NCI-H1694 treated with DMSO at 0.1 percent for 48 hours (cell line): ENCODE measurements around the gene CAV3.

Source experiments
- DNase-seq: peaks from one replicate; lab custom pipeline; 2025; lab: John Stamatoyannopoulos, UW

CAV3 gene

GRCh38 chr3:8736436-8736835 lies 2.8 kb downstream of the CAV3 start:
- no peak for DNase-seq

DNA sequence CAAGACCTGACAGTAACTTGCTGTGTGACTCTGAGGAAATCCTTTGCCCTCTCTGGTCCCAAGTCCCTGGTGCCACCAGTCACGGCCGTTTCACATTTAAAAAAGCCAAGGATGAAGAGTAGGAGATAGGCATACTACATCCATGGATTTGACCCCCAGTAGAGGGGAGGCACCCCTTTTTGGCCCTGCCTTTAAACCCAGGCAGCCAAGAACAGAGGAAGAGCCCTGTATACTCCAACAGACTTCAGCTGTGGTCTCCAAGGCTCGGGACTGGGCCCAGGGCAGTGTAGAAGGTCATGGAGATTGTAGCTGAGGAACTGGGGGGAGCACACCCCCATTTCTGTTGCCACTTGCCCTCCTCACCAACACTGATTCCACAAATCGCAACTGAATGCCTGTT lies 3.7 kb downstream of the CAV3 start:
- DNase-seq: no peak

DNA sequence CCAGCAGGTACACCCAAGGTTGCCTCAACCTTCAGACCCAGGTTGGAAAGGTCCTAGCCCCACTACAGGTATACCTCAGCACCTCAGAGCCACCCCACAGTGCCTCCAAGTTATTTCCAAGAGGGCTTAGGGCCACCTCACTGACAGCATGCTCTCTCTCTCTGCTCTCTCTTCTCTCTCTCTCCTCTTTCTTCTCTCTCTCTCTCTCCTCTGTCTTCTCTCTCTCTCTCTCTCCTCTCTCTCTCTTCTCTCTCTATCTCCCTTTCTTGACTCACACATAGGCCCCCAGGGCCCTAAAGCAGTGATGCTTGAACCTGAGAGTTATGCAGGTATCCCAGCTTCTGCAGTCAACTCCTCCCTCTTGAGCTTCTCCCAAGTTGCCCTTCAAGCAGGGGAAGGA lies 4.2 kb downstream of the CAV3 start:
- no peak for DNase-seq

- DNase-seq: no peak
These were observed 5.0 kb downstream of the CAV3 start for GRCh38 chr3:8738639-8739038.

- DNase-seq: no peak
These were observed 6.3 kb downstream of the CAV3 start for GRCh38 chr3:8739757-8740504.

- no peak for DNase-seq
These were observed 8.1 kb downstream of the CAV3 start for GRCh38 chr3:8741581-8742261.

GRCh38 chr3:8743021-8743601 lies 9.5 kb downstream of the CAV3 start:
- no peak for DNase-seq

DNA sequence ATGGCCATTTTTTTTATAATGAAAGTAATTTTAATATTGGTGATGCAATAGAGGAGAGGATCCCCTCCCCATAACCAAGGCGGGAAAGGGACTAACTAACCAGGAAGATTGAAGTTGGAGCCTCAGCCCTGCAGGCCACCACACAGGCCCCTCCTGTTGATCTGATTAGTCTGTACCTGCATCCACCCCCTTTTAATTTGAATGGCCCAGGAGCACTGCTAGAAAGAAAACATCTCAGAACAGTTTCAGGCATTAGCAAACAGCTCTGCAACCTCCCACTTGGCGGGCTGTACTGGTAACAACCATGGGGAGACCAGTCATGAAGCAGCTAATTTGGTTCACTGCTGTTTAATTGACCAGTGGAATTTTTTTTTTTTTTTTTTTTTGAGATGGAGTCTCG lies 10.3 kb downstream of the CAV3 start:
- no peak for DNase-seq

DNA sequence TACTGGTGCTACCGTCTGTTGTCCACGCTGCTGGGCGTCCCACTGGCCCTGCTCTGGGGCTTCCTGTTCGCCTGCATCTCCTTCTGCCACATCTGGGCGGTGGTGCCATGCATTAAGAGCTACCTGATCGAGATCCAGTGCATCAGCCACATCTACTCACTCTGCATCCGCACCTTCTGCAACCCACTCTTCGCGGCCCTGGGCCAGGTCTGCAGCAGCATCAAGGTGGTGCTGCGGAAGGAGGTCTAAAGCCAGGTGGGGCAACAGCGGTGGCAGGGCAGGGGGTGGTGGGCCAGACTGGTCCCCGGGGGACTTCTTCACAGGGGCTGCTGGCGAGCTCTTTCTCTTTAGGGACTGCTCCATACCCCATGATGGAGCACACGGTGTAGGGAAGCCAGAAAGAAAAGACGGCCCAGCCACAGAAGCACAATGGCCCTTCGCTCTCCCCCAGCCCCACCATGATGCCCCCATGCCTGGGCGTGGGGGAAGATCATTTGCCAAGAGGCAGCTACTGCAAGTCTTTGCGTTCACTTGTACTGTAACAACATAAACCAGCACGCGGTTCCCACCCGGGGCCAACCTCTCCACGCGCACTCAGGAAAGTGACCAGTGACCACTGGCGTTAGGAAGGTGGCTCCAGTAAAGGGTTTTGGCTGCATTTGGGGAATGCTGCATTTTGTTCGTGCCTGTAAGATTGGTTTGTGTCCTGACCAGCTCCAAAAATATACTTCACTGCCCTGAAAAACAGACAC lies 12.2 kb downstream of the CAV3 start:
- DNase-seq: no peak

- no peak for DNase-seq
These were observed 13.3 kb downstream of the CAV3 start for GRCh38 chr3:8746780-8747345.

DNA sequence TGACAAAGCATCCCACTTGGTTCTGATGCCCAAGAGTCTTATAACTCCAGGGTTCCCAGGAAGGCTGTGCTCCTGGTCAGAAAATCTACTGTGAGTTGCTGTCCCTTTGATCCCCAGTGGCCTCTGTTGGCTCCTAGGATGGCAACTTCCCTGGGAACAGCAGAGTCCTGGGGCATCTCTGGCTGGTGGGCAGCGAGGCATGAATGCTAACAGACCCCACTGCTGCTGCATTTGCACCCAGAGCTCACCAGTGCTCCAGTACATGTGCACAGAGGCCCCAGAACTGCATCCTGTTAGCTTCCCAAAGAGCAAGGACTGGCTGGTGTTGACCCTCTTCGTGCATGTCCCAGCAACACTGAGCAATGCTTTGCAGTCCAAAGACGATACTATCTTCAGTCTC lies 15.7 kb downstream of the CAV3 start:
- DNase-seq: no peak

DNA sequence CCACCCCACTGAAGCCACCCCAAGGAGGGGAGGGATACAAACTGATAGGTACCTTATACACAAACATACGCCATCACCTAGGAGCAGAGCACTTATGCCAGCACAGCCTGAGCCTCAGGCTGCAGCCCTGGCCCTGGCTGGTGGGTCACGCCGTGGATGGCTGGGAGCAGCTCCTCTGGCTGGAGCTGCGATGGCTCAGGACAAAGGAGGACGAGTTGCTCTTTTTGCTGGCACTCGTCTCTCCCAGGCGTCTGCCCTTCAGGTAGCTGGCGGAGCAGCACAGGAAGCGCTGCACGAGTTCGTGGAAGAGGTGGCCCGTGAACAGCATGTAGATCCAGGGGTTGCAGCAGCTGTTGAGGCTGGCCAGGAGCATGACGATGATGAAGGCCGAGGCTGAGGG lies 19.2 kb downstream of the CAV3 start:
- no peak for DNase-seq

GRCh38 chr3:8755097-8755496 lies 21.5 kb downstream of the CAV3 start:
- DNase-seq: no peak

DNA sequence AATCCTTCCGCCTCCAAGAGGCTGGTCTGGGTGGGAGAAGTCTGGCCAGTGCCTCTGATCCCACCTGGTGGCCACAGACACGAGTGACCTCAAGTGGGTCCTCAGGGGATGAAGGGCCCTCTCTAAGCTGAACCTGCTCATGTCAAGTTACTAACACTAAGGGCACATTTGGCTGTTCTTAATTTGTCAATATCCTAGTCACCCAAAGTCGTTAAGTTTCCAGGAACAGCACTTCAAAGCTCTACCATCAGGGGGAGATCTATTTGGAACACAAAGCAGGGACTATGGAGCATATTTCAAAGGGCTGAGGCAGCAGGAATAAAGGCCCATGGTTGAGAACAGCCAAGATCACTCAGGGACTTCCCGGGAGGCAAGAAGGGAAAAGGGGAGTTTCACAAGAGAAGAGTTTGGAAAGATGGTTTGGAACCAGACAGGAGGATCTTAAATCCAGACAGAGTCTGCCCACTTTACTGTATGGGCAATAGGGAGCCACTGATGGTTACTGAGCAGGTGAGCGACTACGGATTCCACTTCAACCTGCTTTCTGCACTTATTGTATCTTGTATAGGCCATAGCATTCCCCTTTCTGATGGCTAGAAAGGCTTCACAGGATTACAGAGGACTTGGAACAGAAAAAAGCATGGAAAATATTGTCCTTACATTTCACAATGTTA lies 22.1 kb downstream of the CAV3 start:
- no peak for DNase-seq

- no peak for DNase-seq
These were observed 23.1 kb downstream of the CAV3 start for GRCh38 chr3:8756671-8757070.

- DNase-seq: no peak
These were observed 24.2 kb downstream of the CAV3 start for GRCh38 chr3:8757551-8758518.

GRCh38 chr3:8759038-8759707 lies 25.6 kb downstream of the CAV3 start:
- DNase-seq: no peak

- DNase-seq: no peak
These were observed 26.5 kb downstream of the CAV3 start for GRCh38 chr3:8760091-8760490.

- no peak for DNase-seq
These were observed 26.9 kb downstream of the CAV3 start for GRCh38 chr3:8760506-8760905.

DNA sequence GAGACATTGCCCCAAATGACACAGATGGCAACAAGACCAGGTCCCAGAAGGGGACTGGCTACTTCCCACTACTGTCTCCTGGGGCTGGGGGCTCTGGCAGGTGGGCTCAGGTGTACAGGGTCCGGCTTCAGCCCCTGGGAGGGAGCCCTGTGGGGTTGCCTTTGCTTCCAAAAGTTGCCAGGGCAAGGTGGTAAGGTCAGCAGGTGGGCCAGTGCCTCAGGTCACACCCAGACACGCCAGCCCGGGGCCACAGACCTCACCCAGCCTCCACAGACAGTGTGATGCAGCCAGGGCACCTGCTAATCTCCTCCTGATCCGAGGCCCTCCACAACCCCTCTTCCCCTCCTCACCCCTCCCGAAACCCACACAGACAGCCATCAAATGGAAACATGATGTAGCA lies 28.3 kb downstream of the CAV3 start:
- DNase-seq: no peak
